OCI-LY1 (cell line): ENCODE data around the gene CCDC33.

Experiments used
- H2AFZ ChIP-seq: fragments of 200-600 bp; sonication (generic), shearing (Covaris generic); 2 replicates; pipeline ENCODE4 v1.6.0; 2014; ENCODE audit warnings: antibody characterized with exemption, mild to moderate bottlenecking, low read length
- H3F3A ChIP-seq: fragments of 200-600 bp; sonication (generic), shearing (Covaris generic); 2 replicates; pipeline ENCODE4 v1.6.0; 2014; ENCODE audit warnings: mild to moderate bottlenecking, antibody characterized with exemption, low read length, moderate library complexity; ENCODE audit not compliant: insufficient read depth
- H3K27ac ChIP-seq: fragments of 200-600 bp; sonication (generic); 2 replicates; pipeline ENCODE4 v1.5.1; 2014; ENCODE audit warnings: low read length, mixed run types, mild to moderate bottlenecking, low read depth; ENCODE audit not compliant: poor library complexity, severe bottlenecking
- H3K27me3 ChIP-seq: fragments of 200-600 bp; sonication (generic); 2 replicates; pipeline ENCODE4 v1.6.0; 2014; ENCODE audit warnings: antibody characterized with exemption, mild to moderate bottlenecking, low read length, moderate library complexity; ENCODE audit not compliant: insufficient read depth
- H3K36me3 ChIP-seq: fragments of 200-600 bp; sonication (generic); 2 replicates; pipeline ENCODE4 v1.6.1; 2014; ENCODE audit warnings: mild to moderate bottlenecking, antibody characterized with exemption, low read length, moderate library complexity, mixed read lengths; ENCODE audit not compliant: insufficient read depth
- H3K4me1 ChIP-seq: fragments of 200-600 bp; sonication (generic); 2 replicates; pipeline ENCODE4 v1.5.1; 2014; ENCODE audit warnings: mild to moderate bottlenecking, low read length, moderate library complexity; ENCODE audit not compliant: insufficient read depth, severe bottlenecking
- H3K4me2 ChIP-seq: fragments of 200-600 bp; sonication (generic), shearing (Covaris generic); 2 replicates; pipeline ENCODE4 v1.6.1; 2014; ENCODE audit warnings: low read length
- H3K4me3 ChIP-seq: fragments of 200-600 bp; sonication (generic); 2 replicates; pipeline ENCODE4 v1.5.1; 2014; ENCODE audit warnings: low read length, low read depth, mild to moderate bottlenecking, mixed read lengths; ENCODE audit not compliant: poor library complexity, severe bottlenecking
- H3K79me2 ChIP-seq: fragments of 200-600 bp; shearing (Covaris generic); 2 replicates; pipeline ENCODE4 v1.6.1; 2016; ENCODE audit warnings: mixed run types, low read length, mixed read lengths; ENCODE audit not compliant: insufficient read depth
- H3K9ac ChIP-seq: fragments of 200-600 bp; sonication (generic), shearing (Covaris generic); 2 replicates; pipeline ENCODE4 v1.6.1; 2014; ENCODE audit warnings: mild to moderate bottlenecking, low read length, mixed read lengths
- H3K9me2 ChIP-seq: fragments of 200-600 bp; sonication (generic), shearing (Covaris generic); 2 replicates; pipeline ENCODE4 v1.6.1; 2014; ENCODE audit warnings: low read depth, mild to moderate bottlenecking, low read length, mixed read lengths
- H3K9me3 ChIP-seq: fragments of 200-600 bp; shearing (Covaris generic); 2 replicates; pipeline ENCODE4 v1.6.1; 2014; ENCODE audit warnings: low read length, mixed read lengths
- H4K20me1 ChIP-seq: fragments of 200-600 bp; sonication (generic), shearing (Covaris generic); 2 replicates; pipeline ENCODE4 v1.6.0; 2016; ENCODE audit warnings: mild to moderate bottlenecking, low read length; ENCODE audit not compliant: insufficient read depth
- EZH2 ChIP-seq: fragments of 200-600 bp; sonication (generic), shearing (Covaris generic); IDR thresholded peaks from 2 replicates; pipeline ENCODE4 v1.8.0; 2017; ENCODE audit warnings: borderline replicate concordance, mixed run types, mild to moderate bottlenecking, antibody characterized with exemption, low read length, moderate library complexity, mixed read lengths
- TF ChIP-seq, protein P1 (sequence below): fragments of 200-600 bp; sonication (generic), shearing (Covaris generic); IDR thresholded peaks from 2 replicates; pipeline ENCODE4 v1.5.1; 2017; ENCODE audit warnings: mild to moderate bottlenecking, antibody characterized with exemption, low read length, moderate library complexity, mixed read lengths

The CCDC33 gene

DNA sequence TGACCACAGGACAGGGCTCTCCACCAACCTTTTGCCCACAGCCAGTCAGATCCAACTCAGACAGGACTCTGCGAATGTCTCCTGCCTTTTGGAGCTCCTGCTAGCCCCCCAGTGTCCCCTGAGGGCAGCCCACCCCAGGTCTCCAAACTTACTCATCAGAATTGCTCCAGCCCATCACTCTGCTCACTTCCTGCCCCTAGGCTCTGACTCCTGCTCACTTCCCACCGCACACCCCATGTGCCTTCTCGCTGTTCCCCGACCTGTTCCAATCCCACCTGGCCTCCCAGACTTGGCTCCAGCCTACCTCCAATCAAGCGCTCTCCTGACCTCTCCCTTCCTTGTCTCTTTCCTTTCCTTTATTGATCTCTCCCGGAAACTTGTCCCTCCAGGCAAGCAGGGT, 27.6 kb upstream of the CCDC33 start:
- Histone ChIP-seq H3F3A (no peaks in the 10 kb centered on the region), H3K9me3 (no peaks in the 10 kb centered on the region), H3K36me3 (no peaks in the 10 kb centered on the region), H4K20me1 (no peaks in the 10 kb centered on the region), H3K27me3 (peaks cover 14% of the 10 kb centered on the region), H3K4me1 (no peaks in the 10 kb centered on the region), H3K4me3 (no peak overlapping the region), H3K4me2 (no peak overlapping the region), H3K9me2 (no peaks in the 10 kb centered on the region), H3K27ac (no peak overlapping the region), H3K9ac (no peak overlapping the region), H3K79me2 (no peaks in the 10 kb centered on the region), H2AFZ (no peak overlapping the region)
- TF ChIP-seq, protein P1, sequence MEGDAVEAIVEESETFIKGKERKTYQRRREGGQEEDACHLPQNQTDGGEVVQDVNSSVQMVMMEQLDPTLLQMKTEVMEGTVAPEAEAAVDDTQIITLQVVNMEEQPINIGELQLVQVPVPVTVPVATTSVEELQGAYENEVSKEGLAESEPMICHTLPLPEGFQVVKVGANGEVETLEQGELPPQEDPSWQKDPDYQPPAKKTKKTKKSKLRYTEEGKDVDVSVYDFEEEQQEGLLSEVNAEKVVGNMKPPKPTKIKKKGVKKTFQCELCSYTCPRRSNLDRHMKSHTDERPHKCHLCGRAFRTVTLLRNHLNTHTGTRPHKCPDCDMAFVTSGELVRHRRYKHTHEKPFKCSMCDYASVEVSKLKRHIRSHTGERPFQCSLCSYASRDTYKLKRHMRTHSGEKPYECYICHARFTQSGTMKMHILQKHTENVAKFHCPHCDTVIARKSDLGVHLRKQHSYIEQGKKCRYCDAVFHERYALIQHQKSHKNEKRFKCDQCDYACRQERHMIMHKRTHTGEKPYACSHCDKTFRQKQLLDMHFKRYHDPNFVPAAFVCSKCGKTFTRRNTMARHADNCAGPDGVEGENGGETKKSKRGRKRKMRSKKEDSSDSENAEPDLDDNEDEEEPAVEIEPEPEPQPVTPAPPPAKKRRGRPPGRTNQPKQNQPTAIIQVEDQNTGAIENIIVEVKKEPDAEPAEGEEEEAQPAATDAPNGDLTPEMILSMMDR: no peak
- TF ChIP-seq EZH2: no peak

DNA sequence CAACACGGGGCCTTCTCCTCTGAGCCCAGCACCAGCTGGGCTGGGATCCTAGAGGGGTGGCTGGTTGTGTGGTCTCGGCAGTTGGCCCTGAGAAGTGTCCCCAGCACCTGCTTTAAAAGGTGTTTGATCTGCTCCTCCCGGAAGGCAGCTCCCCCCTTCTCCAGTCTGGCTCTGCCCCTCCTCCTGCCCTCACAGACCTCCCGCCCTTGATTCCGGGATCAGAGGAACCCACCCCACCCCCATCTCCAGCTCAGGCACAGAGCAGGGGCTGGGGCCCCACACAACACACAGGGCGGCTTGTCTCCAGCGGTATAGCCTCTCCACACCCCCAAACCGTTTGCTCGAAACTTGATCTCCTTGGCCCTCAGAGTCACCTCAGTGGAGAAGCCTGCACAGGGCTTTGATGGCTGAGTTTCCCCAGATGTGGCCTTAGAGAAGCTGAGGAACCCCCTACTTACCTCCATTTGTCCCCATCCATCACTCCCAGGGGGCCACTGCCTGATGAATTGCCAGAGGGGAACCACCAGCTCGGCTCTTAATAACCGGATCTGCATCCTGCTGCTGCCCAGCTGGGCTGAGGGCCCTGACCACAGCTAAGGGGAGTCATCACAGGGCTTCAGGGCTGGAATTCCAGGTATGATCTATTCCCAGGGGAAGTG, 27.1 kb upstream of the CCDC33 start:
- Histone ChIP-seq H3K27me3 (peaks cover 14% of the 10 kb centered on the region), H4K20me1 (no peaks in the 10 kb centered on the region), H3K79me2 (no peaks in the 10 kb centered on the region), H3F3A (no peaks in the 10 kb centered on the region), H3K4me2 (no peak overlapping the region), H3K9me2 (no peaks in the 10 kb centered on the region), H3K4me3 (no peak overlapping the region), H3K36me3 (no peaks in the 10 kb centered on the region), H3K9ac (no peak overlapping the region), H3K9me3 (no peaks in the 10 kb centered on the region), H3K27ac (no peak overlapping the region), H3K4me1 (no peaks in the 10 kb centered on the region), H2AFZ (no peak overlapping the region)
- TF ChIP-seq, protein P1: no peak
- no peak for TF ChIP-seq EZH2

DNA sequence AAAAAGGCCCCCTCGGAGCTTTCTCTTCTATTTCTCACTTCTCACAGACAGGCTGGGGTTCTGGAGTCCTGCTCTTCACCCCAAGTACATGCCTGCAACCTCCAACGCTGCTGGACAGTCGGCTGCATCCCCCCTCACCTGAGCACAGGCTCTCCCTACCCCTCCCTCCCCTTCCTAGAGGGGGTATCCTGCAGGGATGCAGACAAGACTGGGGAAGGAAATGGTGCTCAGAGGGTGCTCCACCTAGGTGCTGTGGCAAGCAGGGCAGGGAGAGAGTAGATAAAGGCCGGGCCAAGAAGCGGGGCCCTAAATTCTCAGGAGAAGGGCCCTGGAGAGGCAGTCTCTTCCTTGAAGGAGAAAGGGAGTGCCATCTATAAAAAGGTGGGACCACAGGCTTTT, 26.6 kb upstream of the CCDC33 start:
- H3K27ac ChIP-seq: no peak overlapping the region
- H3K4me1 ChIP-seq: no peaks in the 10 kb centered on the region
- no peaks in the 10 kb centered on the region for H3F3A ChIP-seq
- no peak overlapping the region for H3K9ac ChIP-seq
- H2AFZ ChIP-seq: no peak overlapping the region
- H3K4me3 ChIP-seq: no peak overlapping the region
- TF ChIP-seq, protein P1: no peak
- no peak for TF ChIP-seq EZH2
- no peaks in the 10 kb centered on the region for H3K79me2 ChIP-seq
- H3K9me2 ChIP-seq: no peaks in the 10 kb centered on the region
- peaks cover 14% of the 10 kb centered on the region for H3K27me3 ChIP-seq
- H3K36me3 ChIP-seq: no peaks in the 10 kb centered on the region
- H3K9me3 ChIP-seq: no peaks in the 10 kb centered on the region
- no peak overlapping the region for H3K4me2 ChIP-seq
- H4K20me1 ChIP-seq: no peaks in the 10 kb centered on the region
